BJ (cell line): ENCODE data around the gene RAD51B. TPM values are rescaled to one million over a fixed set of nuclear protein-coding genes. Genes with fewer than 3 reads are reported as not detected.

Source experiments
- CTCF ChIA-PET: fragments of 350-600 bp; formaldehyde crosslinking; extraction: SDS; loops from one replicate; lab custom pipeline; 2021; ENCODE audit warnings: antibody characterized with exemption, inconsistent platforms; lab: Yijun Ruan, JAX
- POLR2A ChIA-PET: fragments of 300-600 bp; sonication (Branson Sonifier 250); formaldehyde crosslinking; extraction: SDS; loops from one replicate; lab custom pipeline; 2021; ENCODE audit warnings: antibody characterized with exemption; lab: Charles Lee
- DNase-seq: peaks from one replicate; pipeline ENCODE4 v3.0.0-alpha.2; 2011; ENCODE audit warnings: low read depth
- H3K27me3 ChIP-seq: 2 replicates; pipeline ENCODE4 v1.6.0; 2011; ENCODE audit warnings: low read length; ENCODE audit not compliant: control insufficient read depth, insufficient read depth
- H3K36me3 ChIP-seq: 2 replicates; pipeline ENCODE4 v1.5.1; 2011; ENCODE audit warnings: low read length; ENCODE audit not compliant: control insufficient read depth, insufficient read depth
- H3K4me3 ChIP-seq: 2 replicates; pipeline ENCODE4 v1.5.1; 2011; ENCODE audit warnings: low read depth, mild to moderate bottlenecking, control low read depth, low read length
- CTCF ChIP-seq: IDR thresholded peaks from 2 replicates; pipeline ENCODE4 v1.5.1; 2011; ENCODE audit warnings: low read depth, mild to moderate bottlenecking, control low read depth, inconsistent platforms, low read length, moderate library complexity; ENCODE audit not compliant: insufficient read depth
- polyA plus RNA-seq: library from polyadenylated mRNA; depleted of rRNA; stranded (reverse); fragments of >200 nt; gene quantifications from 2 replicates; pipeline ENCODE4 v1.2.3, GENCODE V29; 2011

The RAD51B gene
- polyA plus RNA-seq, 1 experiment = 5.6 TPM

GRCh38 chr14:68367536-68367935 lies 548.0 kb downstream of the RAD51B start:
- no peak for DNase-seq
- TF ChIP-seq CTCF = no peak
- Histone ChIP-seq H3K4me3 (no peak overlapping the region), H3K27me3 (no peaks in the 10 kb centered on the region), H3K36me3 (no peaks in the 10 kb centered on the region)
- CTCF ChIA-PET = interaction anchor here (1.3 to 1.7 kb wide), 2 partner anchors 9 to 448 kb away, joined by 3 to 9 read pairs; no protein-coding TSS in a partner anchor
- POLR2A ChIA-PET = no interaction called here

- H3K36me3 ChIP-seq = no peaks in the 10 kb centered on the region
- no peaks in the 10 kb centered on the region for H3K27me3 ChIP-seq
- ChIA-PET CTCF (interaction anchor here (0.6 to 1.0 kb wide), 4 partner anchors 14 to 35 kb away, joined by 3 read pairs; no protein-coding TSS in a partner anchor), POLR2A (no interaction called here)
- DNase-seq = no peak
- TF ChIP-seq CTCF = no peak
- no peak overlapping the region for H3K4me3 ChIP-seq
Observed at GRCh38 chr14:68368850-68369249, 549.3 kb downstream of the RAD51B start.

- POLR2A ChIA-PET = no interaction called here
- no peak for TF ChIP-seq CTCF
- CTCF ChIA-PET = interaction anchor here (0.6 to 1.0 kb wide), 2 partner anchors 15 to 34 kb away, joined by 3 read pairs; no protein-coding TSS in a partner anchor
- no peak overlapping the region for H3K4me3 ChIP-seq
- H3K27me3 ChIP-seq = no peaks in the 10 kb centered on the region
- no peak for DNase-seq
- no peaks in the 10 kb centered on the region for H3K36me3 ChIP-seq
Observed at GRCh38 chr14:68369281-68370056, 549.9 kb downstream of the RAD51B start.

DNA sequence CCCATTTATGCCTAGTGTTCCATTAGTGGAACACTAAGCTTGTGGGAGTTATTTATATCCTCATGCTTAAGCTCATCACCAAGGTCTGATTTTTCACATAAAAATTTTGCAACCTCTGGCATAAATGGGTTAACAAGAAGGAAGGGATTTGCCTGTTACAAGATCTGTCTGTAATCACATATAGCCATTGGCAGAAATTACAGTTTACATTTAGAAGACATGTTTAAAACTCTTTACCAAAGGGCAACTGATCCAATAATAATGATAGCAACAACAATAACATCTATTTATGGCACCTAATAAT lies 550.4 kb downstream of the RAD51B start:
- Histone ChIP-seq H3K27me3 (no peaks in the 10 kb centered on the region), H3K36me3 (no peaks in the 10 kb centered on the region), H3K4me3 (no peak overlapping the region)
- no peak for TF ChIP-seq CTCF
- DNase-seq = no peak
- CTCF ChIA-PET = no interaction called here
- POLR2A ChIA-PET = no interaction called here

GRCh38 chr14:68372368-68372767 lies 552.8 kb downstream of the RAD51B start:
- H3K36me3 ChIP-seq = no peaks in the 10 kb centered on the region
- H3K27me3 ChIP-seq = no peaks in the 10 kb centered on the region
- TF ChIP-seq CTCF = no peak
- DNase-seq = no peak
- H3K4me3 ChIP-seq = no peak overlapping the region
- ChIA-PET CTCF (no interaction called here), POLR2A (no interaction called here)
